Measurements from ENCODE around the gene TRIO.

DNA sequence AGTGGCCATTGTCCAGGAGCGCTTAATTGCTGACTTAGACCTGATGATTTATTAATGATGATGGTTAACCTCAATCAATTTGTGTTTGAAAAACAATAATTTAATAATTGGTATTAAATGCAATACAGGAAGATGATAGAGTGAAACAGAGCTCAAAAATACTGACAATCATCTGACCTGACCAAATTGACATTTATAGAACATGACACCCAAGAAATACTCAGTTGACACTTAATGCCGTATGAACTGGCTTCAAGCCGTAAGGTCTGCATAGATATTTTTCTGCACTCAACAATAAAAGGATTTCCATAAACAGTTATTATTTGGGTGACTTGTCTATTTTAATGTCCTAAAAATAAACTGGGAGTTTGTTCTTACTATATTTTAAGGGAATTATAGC lies 159.2 kb downstream of the TRIO start:
- TF ChIP-seq CHD1 (IDR thresholded peaks at IDR 0.05; ENCODE audit: low read depth, low read length), result no peak
- no peak for TF ChIP-seq RCOR1 (conservative IDR thresholded peaks at IDR 0.05; ENCODE audit: low read depth, low read length)
- TF ChIP-seq, protein P1, sequence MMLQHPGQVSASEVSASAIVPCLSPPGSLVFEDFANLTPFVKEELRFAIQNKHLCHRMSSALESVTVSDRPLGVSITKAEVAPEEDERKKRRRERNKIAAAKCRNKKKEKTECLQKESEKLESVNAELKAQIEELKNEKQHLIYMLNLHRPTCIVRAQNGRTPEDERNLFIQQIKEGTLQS (IDR thresholded peaks at IDR 0.05; ENCODE audit: borderline replicate concordance, extremely low read depth, low read depth, low read length), result no peak
- no peak for TF ChIP-seq FOXM1 (IDR thresholded peaks at IDR 0.05; ENCODE audit: low read depth, low read length)
- TF ChIP-seq, protein P2, sequence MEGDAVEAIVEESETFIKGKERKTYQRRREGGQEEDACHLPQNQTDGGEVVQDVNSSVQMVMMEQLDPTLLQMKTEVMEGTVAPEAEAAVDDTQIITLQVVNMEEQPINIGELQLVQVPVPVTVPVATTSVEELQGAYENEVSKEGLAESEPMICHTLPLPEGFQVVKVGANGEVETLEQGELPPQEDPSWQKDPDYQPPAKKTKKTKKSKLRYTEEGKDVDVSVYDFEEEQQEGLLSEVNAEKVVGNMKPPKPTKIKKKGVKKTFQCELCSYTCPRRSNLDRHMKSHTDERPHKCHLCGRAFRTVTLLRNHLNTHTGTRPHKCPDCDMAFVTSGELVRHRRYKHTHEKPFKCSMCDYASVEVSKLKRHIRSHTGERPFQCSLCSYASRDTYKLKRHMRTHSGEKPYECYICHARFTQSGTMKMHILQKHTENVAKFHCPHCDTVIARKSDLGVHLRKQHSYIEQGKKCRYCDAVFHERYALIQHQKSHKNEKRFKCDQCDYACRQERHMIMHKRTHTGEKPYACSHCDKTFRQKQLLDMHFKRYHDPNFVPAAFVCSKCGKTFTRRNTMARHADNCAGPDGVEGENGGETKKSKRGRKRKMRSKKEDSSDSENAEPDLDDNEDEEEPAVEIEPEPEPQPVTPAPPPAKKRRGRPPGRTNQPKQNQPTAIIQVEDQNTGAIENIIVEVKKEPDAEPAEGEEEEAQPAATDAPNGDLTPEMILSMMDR (IDR thresholded peaks at IDR 0.05 in 2 of 3, conservative IDR thresholded peaks at IDR 0.05 in 1 of 3; ENCODE audit: control insufficient read depth in 2 of 3, extremely low read depth in 1 of 3, insufficient read depth in 1 of 3, low read depth in 3 of 3, low read length in 3 of 3), result no peak
- TF ChIP-seq KDM1A (IDR thresholded peaks at IDR 0.05; ENCODE audit: borderline replicate concordance), result no peak
- no peak for TF ChIP-seq PAX8 (IDR thresholded peaks at IDR 0.05)
- no peak for TF ChIP-seq POLR2AphosphoS5 (IDR thresholded peaks at IDR 0.05; ENCODE audit: low read length)
- TF ChIP-seq, protein P3, sequence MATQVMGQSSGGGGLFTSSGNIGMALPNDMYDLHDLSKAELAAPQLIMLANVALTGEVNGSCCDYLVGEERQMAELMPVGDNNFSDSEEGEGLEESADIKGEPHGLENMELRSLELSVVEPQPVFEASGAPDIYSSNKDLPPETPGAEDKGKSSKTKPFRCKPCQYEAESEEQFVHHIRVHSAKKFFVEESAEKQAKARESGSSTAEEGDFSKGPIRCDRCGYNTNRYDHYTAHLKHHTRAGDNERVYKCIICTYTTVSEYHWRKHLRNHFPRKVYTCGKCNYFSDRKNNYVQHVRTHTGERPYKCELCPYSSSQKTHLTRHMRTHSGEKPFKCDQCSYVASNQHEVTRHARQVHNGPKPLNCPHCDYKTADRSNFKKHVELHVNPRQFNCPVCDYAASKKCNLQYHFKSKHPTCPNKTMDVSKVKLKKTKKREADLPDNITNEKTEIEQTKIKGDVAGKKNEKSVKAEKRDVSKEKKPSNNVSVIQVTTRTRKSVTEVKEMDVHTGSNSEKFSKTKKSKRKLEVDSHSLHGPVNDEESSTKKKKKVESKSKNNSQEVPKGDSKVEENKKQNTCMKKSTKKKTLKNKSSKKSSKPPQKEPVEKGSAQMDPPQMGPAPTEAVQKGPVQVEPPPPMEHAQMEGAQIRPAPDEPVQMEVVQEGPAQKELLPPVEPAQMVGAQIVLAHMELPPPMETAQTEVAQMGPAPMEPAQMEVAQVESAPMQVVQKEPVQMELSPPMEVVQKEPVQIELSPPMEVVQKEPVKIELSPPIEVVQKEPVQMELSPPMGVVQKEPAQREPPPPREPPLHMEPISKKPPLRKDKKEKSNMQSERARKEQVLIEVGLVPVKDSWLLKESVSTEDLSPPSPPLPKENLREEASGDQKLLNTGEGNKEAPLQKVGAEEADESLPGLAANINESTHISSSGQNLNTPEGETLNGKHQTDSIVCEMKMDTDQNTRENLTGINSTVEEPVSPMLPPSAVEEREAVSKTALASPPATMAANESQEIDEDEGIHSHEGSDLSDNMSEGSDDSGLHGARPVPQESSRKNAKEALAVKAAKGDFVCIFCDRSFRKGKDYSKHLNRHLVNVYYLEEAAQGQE (IDR thresholded peaks at IDR 0.05; ENCODE audit: low read depth, low read length), result no peak
